GM23248 (cell line): Measurements from ENCODE around the gene NOS1AP.

Experiments used
- EZH2 ChIP-seq: fragments of 200-600 bp; sonication (generic); IDR thresholded peaks from 2 replicates; pipeline ENCODE4 v1.6.1; 2018; ENCODE audit warnings: antibody characterized with exemption, mild to moderate bottlenecking; ENCODE audit not compliant: insufficient read depth, poor library complexity, severe bottlenecking
- EZH2phosphoT487 ChIP-seq: fragments of 200-600 bp; sonication (generic); IDR thresholded peaks from 2 replicates; pipeline ENCODE4 v1.6.1; 2018; ENCODE audit warnings: antibody characterized with exemption, moderate library complexity, mild to moderate bottlenecking, low read depth; ENCODE audit not compliant: insufficient read depth

DNA sequence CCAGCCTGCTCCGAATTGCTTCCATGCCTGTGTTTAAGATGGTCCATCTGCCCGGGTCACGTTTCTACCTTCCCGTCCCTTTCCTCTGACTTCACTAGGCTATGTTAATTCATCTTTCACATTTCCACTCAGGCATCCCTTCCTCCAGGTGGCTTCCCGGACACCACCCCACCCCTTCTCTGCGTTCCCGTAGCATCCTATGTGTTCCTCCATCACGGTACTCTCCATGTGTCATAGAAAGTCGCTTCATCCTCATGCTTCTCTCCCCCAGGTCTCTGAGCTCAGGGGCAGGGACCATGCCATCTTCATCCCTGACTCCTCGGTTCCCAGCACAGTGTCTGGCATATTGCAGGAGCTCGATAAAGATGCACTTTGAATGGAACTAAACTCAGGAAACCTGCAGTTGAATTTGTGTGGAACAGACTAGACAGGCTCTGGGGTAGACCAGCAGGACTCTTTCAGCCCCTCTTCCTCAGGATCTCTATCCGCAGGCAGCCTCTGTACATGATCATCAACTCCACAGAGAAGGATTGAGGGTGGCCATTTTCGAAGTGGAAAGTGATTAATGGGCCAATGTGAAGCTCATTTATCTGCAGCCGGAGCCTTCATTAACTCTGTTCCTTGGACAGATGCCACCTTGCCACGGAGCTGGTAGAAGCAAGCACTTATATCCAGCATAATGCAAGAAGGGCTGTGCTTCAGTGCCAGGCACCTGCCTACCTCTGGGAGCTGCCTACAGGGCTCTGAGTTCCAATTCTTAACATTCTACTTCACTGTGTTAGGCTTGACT, 321.1 kb downstream of the NOS1AP start:
- TF ChIP-seq EZH2 (no peak), EZH2phosphoT487 (no peak)
